Measurements from ENCODE around the gene POGK. TPM values are rescaled to one million over a fixed set of nuclear protein-coding genes. Genes with fewer than 3 reads are reported as not detected.
A peak's percentile ranks its signal among the peaks of the same experiment; 100 is the strongest.

POGK gene
- total and polyA plus RNA-seq, 9 of the 15 experiments (the other 6 are each of a cell fraction or from before 2014, with no cell fraction given): 6.1 to 44.5 (median 24.3) TPM

DNA sequence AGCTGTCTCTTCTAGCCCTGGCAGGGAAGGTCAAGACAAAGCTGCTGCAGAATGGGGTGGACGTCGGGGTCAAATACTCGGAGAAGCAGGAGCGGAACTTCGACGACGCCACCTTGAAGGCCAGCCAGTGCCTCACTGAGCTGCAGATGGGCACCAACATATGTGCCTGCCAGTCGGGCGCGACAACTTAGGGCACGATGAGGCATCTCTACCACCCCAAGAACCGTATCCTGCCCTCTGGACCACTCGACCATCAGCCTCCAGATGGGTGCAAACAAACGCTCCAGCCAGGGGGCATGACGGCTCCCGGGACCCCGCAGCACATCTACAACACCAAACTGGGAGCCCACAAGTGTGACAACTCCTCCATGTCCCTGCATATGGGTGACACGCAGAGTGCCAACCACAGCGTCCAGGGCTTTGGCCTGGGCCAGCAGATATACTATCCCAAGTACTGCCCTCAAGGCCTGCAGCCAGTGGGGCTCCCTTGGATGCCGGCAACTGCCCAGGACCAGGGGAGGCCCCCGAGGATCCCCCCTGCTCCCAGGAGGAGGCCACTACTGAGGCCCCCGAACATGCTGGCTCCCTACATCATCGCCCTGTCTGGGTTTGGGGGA, 42.5 kb upstream of the POGK start (continued):
- TF ChIP-seq, protein P1, sequence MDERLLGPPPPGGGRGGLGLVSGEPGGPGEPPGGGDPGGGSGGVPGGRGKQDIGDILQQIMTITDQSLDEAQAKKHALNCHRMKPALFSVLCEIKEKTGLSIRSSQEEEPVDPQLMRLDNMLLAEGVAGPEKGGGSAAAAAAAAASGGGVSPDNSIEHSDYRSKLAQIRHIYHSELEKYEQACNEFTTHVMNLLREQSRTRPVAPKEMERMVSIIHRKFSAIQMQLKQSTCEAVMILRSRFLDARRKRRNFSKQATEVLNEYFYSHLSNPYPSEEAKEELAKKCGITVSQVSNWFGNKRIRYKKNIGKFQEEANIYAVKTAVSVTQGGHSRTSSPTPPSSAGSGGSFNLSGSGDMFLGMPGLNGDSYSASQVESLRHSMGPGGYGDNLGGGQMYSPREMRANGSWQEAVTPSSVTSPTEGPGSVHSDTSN (CRISPR knock-in tag; IDR thresholded peaks at IDR 0.05; ENCODE audit: low read depth): no peak
- TF ChIP-seq, protein P1 (tag; conservative IDR thresholded peaks at IDR 0.05; ENCODE audit: low read depth): no peak

DNA sequence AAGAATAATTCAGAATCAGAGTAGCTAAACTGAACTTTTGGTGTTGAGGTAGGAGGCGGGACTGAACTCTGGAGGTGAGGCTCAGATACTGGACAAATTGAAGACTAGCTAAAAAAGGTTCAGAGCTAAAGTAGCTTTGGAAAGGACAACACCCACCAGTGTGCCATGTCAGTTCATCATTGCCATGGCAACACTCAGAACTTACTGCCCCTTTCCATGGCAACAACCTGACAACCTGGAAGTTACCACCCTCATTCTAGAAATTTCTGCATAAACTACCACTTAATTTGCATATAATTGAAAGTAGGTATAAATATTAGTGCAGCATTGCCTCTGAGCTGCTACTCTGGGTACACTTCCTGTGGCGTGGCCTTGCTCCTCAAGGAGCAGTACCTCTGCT, 30.3 kb upstream of the POGK start:
- Histone ChIP-seq H3K4me1 (replicated peaks in 1 of 2; ENCODE audit: control insufficient read depth in 2 of 2, insufficient read depth in 2 of 2, low read length in 2 of 2) (no peaks in the 10 kb centered on the region), H4K20me1 (replicated peaks; ENCODE audit: control insufficient read depth, insufficient read depth, low read length) (no peaks in the 10 kb centered on the region), H3K9me1 (ENCODE audit: control insufficient read depth, insufficient read depth, low read length) (no peaks in the 10 kb centered on the region), H3K9me3 (replicated peaks; ENCODE audit: control insufficient read depth, insufficient read depth, low read depth, low read length) (no peaks in the 10 kb centered on the region), H3K79me2 (ENCODE audit: control insufficient read depth, insufficient read depth, low read length) (no peaks in the 10 kb centered on the region), H3K4me2 (ENCODE audit: insufficient read depth, low read length) (no peak overlapping the region), H3K27me3 (ENCODE audit: control insufficient read depth in 2 of 2, insufficient read depth in 2 of 2, low read length in 2 of 2) (peaks cover 0 to 4% of the 10 kb centered on the region in 2 experiments; a peak in 1 of 5 replicates), H3K27ac (ENCODE audit: extremely low read depth, low read depth, low read length) (no peak overlapping the region), H3K4me3 (no peak overlapping the region), H3K36me3 (ENCODE audit: control insufficient read depth, insufficient read depth, low read length) (no peaks in the 10 kb centered on the region), H2AFZ (ENCODE audit: low read depth, low read length) (no peak overlapping the region), H3K9ac (ENCODE audit: insufficient read depth in 1 of 2, low read depth in 2 of 2, low read length in 2 of 2) (no peak overlapping the region)
- FAIRE-seq: no peak
- no peak for TF ChIP-seq SMARCE1 (IDR thresholded peaks at IDR 0.05)
- peak; percentile 65 for TF ChIP-seq RFX1 (IDR thresholded peaks at IDR 0.05)
- ChIA-PET CTCF (ENCODE audit: low intra/inter-chr PET ratio) (no interaction called here), POLR2A (interaction anchor here (0.7 to 1.0 kb wide), 2 partner anchors 9 to 17 kb away, joined by 3 read pairs; no protein-coding TSS in a partner anchor)
- BruUV-seq (replicated peaks): no TSS peak
- in situ Hi-C loops (cut with MboI): no loop called here
- intact Hi-C loops (cut with micrococcal nuclease): no loop called here
- no peak for ATAC-seq
- WGBS (ENCODE audit: insufficient coverage, low coverage, missing lambda C conversion rate): 13% methylated on average over 2 of the region's 2 CpGs
- DNase-seq (ENCODE audit: extremely low read depth in 1 of 4, low spot score in 3 of 4): no peak
